MCF 10A (cell line): ENCODE data around the gene CAMTA1. TPM values are rescaled to one million over a fixed set of nuclear protein-coding genes. Genes with fewer than 3 reads are reported as not detected.

Experiments used
- BruUV-seq: library from RNA; stranded (reverse); fragments of 400-500 nt; replicated peaks from 2 replicates; lab custom pipeline; 2021; lab: Mats Ljungman, UMichigan
- CTCF ChIA-PET: fragments of 300-600 bp; sonication (Branson Sonifier 250); formaldehyde crosslinking; extraction: SDS; loops from one replicate; lab custom pipeline; 2021; ENCODE audit warnings: antibody characterized with exemption, inconsistent platforms; lab: Yijun Ruan, JAX
- POLR2A ChIA-PET: fragments of 300-600, 350-650 bp; sonication (Branson Sonifier 250); formaldehyde crosslinking; extraction: SDS; loops from one replicate; lab custom pipeline; 2020; ENCODE audit warnings: antibody characterized with exemption, inconsistent platforms; lab: Yijun Ruan, JAX
- DNase-seq: peaks from one replicate; pipeline ENCODE4 v3.0.0-alpha.2; 2018; ENCODE audit not compliant: unreplicated experiment
- H3K27ac Mint-ChIP-seq: one replicate; pipeline ENCODE4 v1.8.0; 2022; ENCODE audit warnings: mild to moderate bottlenecking, low read depth, mixed read lengths; ENCODE audit not compliant: unreplicated experiment
- H3K27me3 Mint-ChIP-seq: one replicate; pipeline ENCODE4 v1.8.0; 2022; ENCODE audit warnings: mixed read lengths; ENCODE audit not compliant: insufficient read depth, unreplicated experiment
- H3K36me3 Mint-ChIP-seq: one replicate; pipeline ENCODE4 v1.8.0; 2022; ENCODE audit warnings: mild to moderate bottlenecking, moderate library complexity, mixed read lengths; ENCODE audit not compliant: insufficient read depth, unreplicated experiment
- H3K4me1 Mint-ChIP-seq: one replicate; pipeline ENCODE4 v1.8.0; 2022; ENCODE audit warnings: mixed read lengths; ENCODE audit not compliant: insufficient read depth, unreplicated experiment
- H3K4me3 Mint-ChIP-seq: one replicate; pipeline ENCODE4 v1.8.0; 2022; ENCODE audit warnings: mild to moderate bottlenecking, moderate library complexity, mixed read lengths; ENCODE audit not compliant: unreplicated experiment
- H3K9me3 Mint-ChIP-seq: one replicate; pipeline ENCODE4 v1.8.0; 2022; ENCODE audit warnings: mixed read lengths; ENCODE audit not compliant: unreplicated experiment
- intact Hi-C: fragments of 100-400 bp; cut with micrococcal nuclease; formaldehyde crosslinking; loops from 2 replicates; pipeline ENCODE4 v1.14.1; 2022
- total RNA-seq: library from RNA; stranded (reverse); gene quantifications from 2 replicates; pipeline ENCODE4 v1.2.3, GENCODE V29; 2022
- TF ChIP-seq, protein P1 (sequence below): fragments of 200-600 bp; IDR thresholded peaks from one replicate; pipeline ENCODE4 v1.8.0; 2022; ENCODE audit warnings: antibody characterized with exemption, mild to moderate bottlenecking; ENCODE audit not compliant: unreplicated experiment

CAMTA1 gene
- total RNA-seq, 1 experiment from 2014 or later: 74.1 TPM

DNA sequence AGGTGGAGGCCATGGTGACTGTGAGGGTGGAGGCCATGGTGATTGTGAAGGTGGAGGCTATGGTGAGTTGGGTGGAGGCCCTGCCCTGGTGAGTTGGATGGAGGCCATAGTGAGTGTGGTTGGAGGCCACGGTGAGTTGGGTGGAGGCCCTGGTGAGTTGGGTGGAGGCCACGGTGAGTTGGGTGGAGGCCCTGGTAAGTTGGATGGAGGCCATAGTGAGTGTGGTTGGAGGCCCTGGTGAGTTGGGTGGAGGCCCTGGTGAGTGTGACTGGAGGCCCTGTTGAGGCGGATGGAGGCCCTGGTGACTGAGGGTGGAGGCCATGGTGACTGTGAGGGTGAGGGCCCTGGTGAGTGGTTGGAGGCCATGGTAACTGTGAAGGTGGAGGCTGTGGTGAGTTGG, 860.9 kb downstream of the CAMTA1 start:
- Mint-ChIP-seq H3K9me3 (no peaks in the 10 kb centered on the region), H3K27ac (no peak overlapping the region), H3K27me3 (peaks cover 9% of the 10 kb centered on the region), H3K4me3 (no peak overlapping the region), H3K36me3 (no peaks in the 10 kb centered on the region), H3K4me1 (no peaks in the 10 kb centered on the region)
- ChIA-PET CTCF (interaction anchor here (3.0 kb wide), 1 partner anchor 604 kb away, joined by 36 read pairs; no protein-coding TSS in a partner anchor), POLR2A (no interaction called here)
- BruUV-seq: no TSS peak
- TF ChIP-seq, protein P1, sequence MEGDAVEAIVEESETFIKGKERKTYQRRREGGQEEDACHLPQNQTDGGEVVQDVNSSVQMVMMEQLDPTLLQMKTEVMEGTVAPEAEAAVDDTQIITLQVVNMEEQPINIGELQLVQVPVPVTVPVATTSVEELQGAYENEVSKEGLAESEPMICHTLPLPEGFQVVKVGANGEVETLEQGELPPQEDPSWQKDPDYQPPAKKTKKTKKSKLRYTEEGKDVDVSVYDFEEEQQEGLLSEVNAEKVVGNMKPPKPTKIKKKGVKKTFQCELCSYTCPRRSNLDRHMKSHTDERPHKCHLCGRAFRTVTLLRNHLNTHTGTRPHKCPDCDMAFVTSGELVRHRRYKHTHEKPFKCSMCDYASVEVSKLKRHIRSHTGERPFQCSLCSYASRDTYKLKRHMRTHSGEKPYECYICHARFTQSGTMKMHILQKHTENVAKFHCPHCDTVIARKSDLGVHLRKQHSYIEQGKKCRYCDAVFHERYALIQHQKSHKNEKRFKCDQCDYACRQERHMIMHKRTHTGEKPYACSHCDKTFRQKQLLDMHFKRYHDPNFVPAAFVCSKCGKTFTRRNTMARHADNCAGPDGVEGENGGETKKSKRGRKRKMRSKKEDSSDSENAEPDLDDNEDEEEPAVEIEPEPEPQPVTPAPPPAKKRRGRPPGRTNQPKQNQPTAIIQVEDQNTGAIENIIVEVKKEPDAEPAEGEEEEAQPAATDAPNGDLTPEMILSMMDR: no peak
- intact Hi-C loops: loop anchor here (2.0 to 5.0 kb wide), 2 partner anchors 107 to 424 kb away; no protein-coding TSS in a partner anchor
- DNase-seq: no peak

- Mint-ChIP-seq H3K27ac (no peak overlapping the region), H3K27me3 (peaks cover 9% of the 10 kb centered on the region), H3K4me1 (no peaks in the 10 kb centered on the region), H3K9me3 (no peaks in the 10 kb centered on the region), H3K4me3 (no peak overlapping the region), H3K36me3 (no peaks in the 10 kb centered on the region)
- DNase-seq: peak; percentile 61
- ChIA-PET CTCF (interaction anchor here (0.6 to 4.4 kb wide), 34 partner anchors 17 to 949 kb away, joined by 3 to 79 read pairs (median 3); no protein-coding TSS in a partner anchor), POLR2A (no interaction called here)
- TF ChIP-seq, protein P1: peak; percentile 96
- no TSS peak for BruUV-seq
- intact Hi-C loops: loop anchor here (1.0 to 5.0 kb wide), 5 partner anchors 108 to 927 kb away; no protein-coding TSS in a partner anchor
Observed at GRCh38 chr1:7646981-7647901, 862.0 kb downstream of the CAMTA1 start.

- Mint-ChIP-seq H3K4me3 (no peak overlapping the region), H3K27me3 (peaks cover 9% of the 10 kb centered on the region), H3K9me3 (no peaks in the 10 kb centered on the region), H3K36me3 (no peaks in the 10 kb centered on the region), H3K27ac (no peak overlapping the region), H3K4me1 (no peaks in the 10 kb centered on the region)
- TF ChIP-seq, protein P1: no peak
- no TSS peak for BruUV-seq
- CTCF ChIA-PET: interaction anchor here (0.6 to 4.4 kb wide), 11 partner anchors 10 to 860 kb away, joined by 3 to 79 read pairs (median 3); no protein-coding TSS in a partner anchor
- intact Hi-C loops: loop anchor here (5.0 kb wide), 1 partner anchor 427 kb away; no protein-coding TSS in a partner anchor
- POLR2A ChIA-PET: no interaction called here
- DNase-seq: peak; percentile 57
Observed at GRCh38 chr1:7648761-7649384, 863.6 kb downstream of the CAMTA1 start.

- DNase-seq: no peak
- ChIA-PET POLR2A (no interaction called here), CTCF (interaction anchor here (4.4 kb wide), 1 partner anchor 609 kb away, joined by 79 read pairs; no protein-coding TSS in a partner anchor)
- BruUV-seq: no TSS peak
- intact Hi-C loops: no loop called here
- Mint-ChIP-seq H3K4me3 (no peak overlapping the region), H3K4me1 (no peaks in the 10 kb centered on the region), H3K27ac (no peak overlapping the region), H3K9me3 (no peaks in the 10 kb centered on the region), H3K27me3 (peaks cover 9% of the 10 kb centered on the region), H3K36me3 (no peaks in the 10 kb centered on the region)
- TF ChIP-seq, protein P1: no peak
Observed at GRCh38 chr1:7650801-7651200, 865.5 kb downstream of the CAMTA1 start.
